ENCODE measurements around the gene RALGPS1.

Gene RALGPS1

GRCh38 chr9:127105805-127106465 is 191.4 kb downstream of the RALGPS1 start:
- DNase-seq: no peak

- DNase-seq: no peak
These were observed 191.9 kb downstream of the RALGPS1 start for GRCh38 chr9:127106466-127106855.

DNA sequence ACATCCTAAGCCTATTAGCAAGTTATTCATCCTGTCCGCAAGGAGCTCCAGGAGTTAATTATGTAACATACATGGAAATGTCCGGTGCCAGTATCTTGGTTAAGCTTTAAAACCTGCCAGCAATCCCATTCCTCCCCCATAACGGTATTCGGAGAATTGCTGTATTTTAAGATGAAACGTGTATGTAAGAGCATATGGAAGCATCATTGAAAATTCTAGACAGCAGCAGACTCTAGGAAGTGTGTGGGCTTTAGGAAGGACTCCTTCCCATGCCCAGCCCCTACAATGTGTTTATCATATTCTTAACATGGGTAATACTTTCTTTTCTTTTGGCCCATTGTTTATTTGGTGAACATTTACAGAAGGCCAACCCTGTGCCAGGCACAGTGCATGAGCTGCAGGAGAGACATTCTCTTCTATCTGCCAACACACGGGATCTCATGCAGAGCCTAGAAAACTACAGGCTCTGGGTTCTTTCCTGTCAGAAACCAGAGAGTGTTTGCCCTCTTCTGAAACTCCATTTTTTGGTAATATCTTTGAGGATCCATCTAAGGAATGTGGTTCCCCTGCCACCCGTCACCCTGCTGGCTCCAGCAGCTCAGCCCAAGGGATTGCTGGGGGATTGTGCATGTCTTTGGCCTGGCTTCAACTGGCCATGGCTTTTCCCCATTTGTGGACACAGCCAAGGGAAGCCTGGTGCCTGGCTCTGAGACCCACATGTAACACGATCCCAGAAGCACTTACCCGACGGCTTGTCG is 192.8 kb downstream of the RALGPS1 start:
- DNase-seq: no peak

GRCh38 chr9:127107929-127108876 is 193.6 kb downstream of the RALGPS1 start:
- no peak for DNase-seq

DNA sequence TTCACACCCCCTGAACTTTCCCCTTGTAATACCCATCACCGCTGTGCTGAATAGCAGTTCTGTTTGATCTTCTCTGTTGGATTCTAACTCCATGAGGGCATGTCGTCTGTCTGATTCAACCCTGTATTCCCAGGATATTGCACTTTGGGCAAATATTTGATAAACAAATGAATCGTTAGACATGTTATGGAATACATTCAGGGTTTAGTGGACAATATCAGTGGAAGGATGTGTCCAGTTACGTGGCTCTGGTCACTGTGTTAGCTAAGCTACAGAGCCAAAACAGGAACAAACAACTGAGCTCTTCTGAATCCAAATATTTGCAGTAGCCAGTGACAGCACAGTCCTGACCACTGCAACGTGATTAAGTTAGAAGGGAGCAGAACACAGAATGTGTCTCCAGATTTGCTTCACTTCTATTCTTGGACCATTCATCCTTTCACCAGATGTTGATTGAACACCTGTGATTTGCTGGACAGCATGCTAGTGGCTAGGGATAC is 194.7 kb downstream of the RALGPS1 start:
- no peak for DNase-seq

DNA sequence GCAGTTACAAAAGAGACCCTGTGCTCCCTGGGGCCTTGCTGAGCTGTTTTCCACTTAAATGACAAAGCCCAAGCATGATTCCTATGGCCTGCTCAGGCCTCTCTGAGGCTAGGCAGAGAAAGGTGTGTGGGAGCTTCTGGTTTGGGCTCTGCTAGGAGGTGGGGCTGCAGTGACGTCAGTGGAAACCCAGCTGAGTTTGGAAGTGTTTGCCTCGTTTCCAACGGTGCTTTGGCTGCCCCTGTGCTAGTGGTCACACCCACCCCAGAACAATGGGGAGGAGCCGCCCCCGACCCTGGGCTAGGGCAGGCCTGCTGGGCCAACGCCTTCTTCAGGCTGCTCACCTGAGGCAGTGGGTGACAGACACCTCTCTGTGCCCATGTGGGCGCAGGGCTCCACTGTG is 197.5 kb downstream of the RALGPS1 start:
- DNase-seq: no peak

DNA sequence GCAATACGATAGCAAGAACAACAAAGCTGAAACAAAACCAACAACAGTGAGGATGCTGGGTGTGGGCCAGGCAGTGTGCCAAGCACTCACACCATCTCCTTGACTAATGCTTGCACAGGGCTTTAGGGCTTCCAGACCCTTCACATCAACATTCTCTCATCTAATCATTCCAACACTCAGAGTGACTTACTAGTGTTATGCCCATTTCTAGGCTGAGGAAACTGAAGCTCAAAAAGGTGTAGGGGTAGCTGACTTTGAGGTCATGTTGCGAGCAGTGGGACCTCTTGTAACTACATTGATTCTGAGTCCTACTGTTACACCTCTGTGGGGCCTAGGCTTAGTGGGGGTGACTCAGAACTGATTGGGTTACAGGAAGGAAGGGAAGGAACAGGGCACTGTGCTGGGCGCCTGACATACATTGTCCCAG is 198.2 kb downstream of the RALGPS1 start:
- no peak for DNase-seq

DNA sequence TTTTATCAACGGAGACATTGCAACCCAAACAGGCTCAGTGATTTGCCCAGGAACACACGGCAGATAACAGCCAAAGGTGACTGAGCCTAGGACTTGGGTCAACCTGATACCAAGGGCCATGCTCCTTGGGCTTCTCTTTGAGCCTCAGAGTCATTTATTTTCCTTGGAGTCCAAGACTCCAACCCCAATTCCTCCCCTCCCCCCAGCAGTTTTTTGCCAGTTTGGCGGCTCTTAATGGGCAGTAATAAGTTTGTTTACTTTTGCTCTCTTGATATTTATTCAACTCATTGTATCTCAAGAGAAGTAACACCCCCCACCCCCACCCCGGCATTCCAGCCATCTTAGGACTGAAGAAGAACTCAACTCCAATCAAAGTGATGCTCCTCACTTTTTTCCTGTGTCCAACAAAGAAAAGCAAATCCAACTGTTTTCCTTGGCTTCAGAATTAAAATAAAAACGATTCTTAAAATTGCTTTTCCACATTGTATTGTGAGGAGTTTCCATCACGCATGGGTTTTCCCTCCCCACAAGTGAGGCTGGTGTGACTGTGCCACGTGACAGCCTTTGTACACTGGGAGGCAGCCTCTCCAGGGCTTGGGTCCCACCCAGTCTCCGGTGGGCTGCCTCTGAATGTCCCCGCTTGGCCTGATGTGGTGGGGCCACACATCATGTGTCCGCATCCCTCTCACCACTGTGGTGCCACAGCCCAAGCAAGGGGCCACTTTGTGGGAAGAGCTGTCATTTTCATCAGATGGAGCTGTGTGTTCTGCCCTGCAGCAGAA is 198.8 kb downstream of the RALGPS1 start:
- no peak for DNase-seq

DNA sequence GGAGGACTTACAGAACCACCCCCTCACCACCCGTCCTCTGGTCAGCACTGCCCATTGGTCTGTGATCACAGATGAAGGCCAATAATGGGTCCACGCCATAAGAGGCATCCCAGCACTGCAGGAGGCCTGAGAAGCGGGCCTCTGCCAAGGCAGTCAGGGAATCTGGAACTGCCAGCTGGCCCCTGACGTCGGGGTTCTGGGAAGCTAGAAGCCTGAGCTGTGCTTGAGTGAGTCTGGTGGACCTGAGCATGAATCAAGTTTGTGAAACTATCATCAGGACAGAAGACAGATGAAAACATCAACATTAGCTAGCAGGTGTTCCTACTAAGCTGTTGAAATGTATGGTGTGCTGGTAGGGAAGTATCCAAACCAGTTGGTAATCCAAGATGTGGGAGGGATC is 200.0 kb downstream of the RALGPS1 start:
- DNase-seq: no peak

GRCh38 chr9:127116088-127116726 is 201.6 kb downstream of the RALGPS1 start:
- no peak for DNase-seq

GRCh38 chr9:127116957-127117356 is 202.4 kb downstream of the RALGPS1 start:
- DNase-seq: no peak

- no peak for DNase-seq
These were observed 203.2 kb downstream of the RALGPS1 start for GRCh38 chr9:127117801-127118200.

- no peak for DNase-seq
These were observed 204.2 kb downstream of the RALGPS1 start for GRCh38 chr9:127118597-127119319.

DNA sequence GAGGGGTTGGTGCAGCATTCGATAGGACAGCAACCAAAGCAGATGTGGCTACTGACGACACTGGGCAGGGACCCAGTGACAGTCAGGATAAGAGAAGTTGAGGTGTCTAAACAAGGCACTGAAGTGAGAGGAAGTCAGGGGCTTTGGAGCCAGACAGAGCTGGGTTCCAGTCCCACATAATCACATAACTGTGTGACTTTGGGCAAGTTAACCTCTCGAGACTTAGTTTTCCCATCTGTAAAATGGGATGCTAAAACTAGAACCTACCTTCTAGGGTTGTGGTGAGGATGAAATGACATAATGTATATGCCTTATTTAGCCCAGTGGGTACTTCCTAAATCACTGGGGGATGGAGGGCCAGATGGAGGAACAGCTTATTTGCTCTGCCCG is 204.7 kb downstream of the RALGPS1 start:
- no peak for DNase-seq

- DNase-seq: no peak
These were observed 207.1 kb downstream of the RALGPS1 start for GRCh38 chr9:127121628-127122175.

DNA sequence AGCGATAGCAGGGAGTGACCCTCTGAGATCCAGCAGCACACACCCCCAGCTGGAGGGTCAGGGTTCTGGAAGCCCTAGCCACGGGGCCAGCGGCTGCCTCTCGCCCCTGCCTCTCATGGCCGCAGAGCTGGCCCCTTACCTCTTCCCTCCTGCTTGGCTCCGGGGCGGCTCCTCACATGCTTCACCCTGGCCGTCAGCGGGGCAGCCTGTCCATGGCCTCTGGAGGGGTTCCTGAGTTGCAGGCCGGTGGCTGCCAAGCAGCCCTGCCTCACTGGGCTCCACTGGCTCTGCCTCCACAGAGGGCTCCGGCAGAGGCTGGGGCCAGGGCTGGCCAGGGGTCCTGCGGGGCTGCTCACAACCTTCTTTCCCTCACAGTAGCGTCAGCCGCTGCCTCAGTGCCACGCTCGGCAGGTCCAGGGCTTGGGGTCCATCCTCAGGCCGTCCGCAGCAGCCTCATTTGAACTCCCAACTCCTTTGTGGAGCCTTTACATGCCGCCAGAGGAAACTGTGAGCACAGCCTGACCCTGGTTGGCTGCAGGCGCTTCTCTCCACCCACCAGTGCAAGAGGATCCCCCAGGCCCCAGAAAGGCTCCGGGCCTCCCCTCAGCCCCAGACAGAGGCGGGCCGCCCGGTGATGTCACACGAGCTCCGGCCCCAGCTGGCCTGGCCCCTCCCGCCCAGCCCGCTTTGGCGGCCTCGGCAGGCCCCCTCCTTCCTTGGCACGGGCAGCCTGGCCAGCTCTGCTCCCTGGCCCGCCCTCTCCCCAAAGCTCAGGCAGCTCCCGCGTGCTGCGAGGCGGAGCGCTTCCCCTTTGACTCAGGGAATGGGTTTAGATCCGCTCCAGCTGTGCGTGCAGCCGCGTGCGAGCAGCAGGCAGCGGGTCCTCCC is 207.8 kb downstream of the RALGPS1 start, which contains the start of gene ANGPTL2:
Gene ANGPTL2 (minus strand): TSS at position 460 of the 888 bp plus-strand sequence. CDS start 13,904 bp downstream, outside the sequence.
- DNase-seq: peak; percentile 90

GRCh38 chr9:127123064-127123890 is 208.7 kb downstream of the RALGPS1 start:
- no peak for DNase-seq

DNA sequence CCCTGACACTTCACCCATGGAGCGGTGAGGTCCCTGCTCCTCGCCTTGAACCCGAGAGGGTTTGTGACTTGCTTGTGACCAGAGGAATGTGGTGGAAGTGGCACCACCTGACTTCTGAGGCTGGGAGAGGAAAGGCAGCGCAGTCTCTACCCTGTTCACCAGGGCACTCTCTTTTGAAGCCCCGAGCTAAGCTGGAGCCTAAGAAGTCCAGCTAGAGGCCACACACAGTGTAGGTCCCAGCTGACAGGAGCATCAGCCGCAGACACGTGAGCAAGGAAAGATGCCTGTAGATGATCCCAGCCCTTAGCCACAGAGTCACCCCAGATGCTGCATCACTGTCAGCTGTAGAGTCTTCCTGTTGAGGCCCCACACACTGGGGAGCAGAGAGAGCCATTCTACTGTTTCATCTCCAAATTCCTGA is 209.5 kb downstream of the RALGPS1 start:
- DNase-seq: no peak

Data from fibroblast of skin of back (primary cell).